Left ventricle myocardium superior (tissue), 1 donor: Measurements from ENCODE around the gene KIF1A. TPM values are rescaled to one million over a fixed set of nuclear protein-coding genes. Genes with fewer than 3 reads are reported as not detected.
"Not testable (repeated sequence)": the region's sequence is repeated elsewhere in the genome, so short reads cannot be mapped to it uniquely, and the experiment has no call there.

Experiments
- ATAC-seq: fragments of 200-7000 bp; cut with Tn5 transposase; one replicate; pipeline ENCODE4 v1.9.1; 2020; ENCODE audit warnings: mild to moderate bottlenecking, moderate library complexity
- DNase-seq: peaks from one replicate; pipeline ENCODE4 v3.0.0-alpha.2; 2020
- intact Hi-C: fragments of 100-400 bp; cut with micrococcal nuclease; formaldehyde crosslinking; loops from one replicate; pipeline ENCODE4 v1.11.0; 2022
- total RNA-seq: library from RNA; stranded (reverse); fragmentation: NEBNext Ultra II Directional; extraction: Animal tissue kit (Norgen Biotek cat#: 25700); gene quantifications from one replicate; pipeline ENCODE4 v1.2.1, GENCODE V29; 2021
- donor health status: DM: no; HTN: yes; CAD: no; lungs with severe emphysema.

KIF1A gene
- total RNA-seq, 1 donor from 2014 or later: 1.6 TPM

GRCh38 chr2:240782221-240782885 lies 37.7 kb downstream of the KIF1A start:
- intact Hi-C loops: no loop called here
- no peak for ATAC-seq
- peak; percentile 16 for DNase-seq

GRCh38 chr2:240781471-240782220 lies 38.4 kb downstream of the KIF1A start:
- intact Hi-C loops: no loop called here
- DNase-seq: peak; percentile 13
- no peak for ATAC-seq

GRCh38 chr2:240780023-240780700 lies 39.9 kb downstream of the KIF1A start:
- DNase-seq: peak; percentile 15
- intact Hi-C loops: no loop called here
- ATAC-seq: peak; percentile 29

- ATAC-seq, DNase-seq, intact Hi-C loops: not testable (repeated sequence)
Measured at GRCh38 chr2:240779250-240779832, 40.7 kb downstream of the KIF1A start.

DNA sequence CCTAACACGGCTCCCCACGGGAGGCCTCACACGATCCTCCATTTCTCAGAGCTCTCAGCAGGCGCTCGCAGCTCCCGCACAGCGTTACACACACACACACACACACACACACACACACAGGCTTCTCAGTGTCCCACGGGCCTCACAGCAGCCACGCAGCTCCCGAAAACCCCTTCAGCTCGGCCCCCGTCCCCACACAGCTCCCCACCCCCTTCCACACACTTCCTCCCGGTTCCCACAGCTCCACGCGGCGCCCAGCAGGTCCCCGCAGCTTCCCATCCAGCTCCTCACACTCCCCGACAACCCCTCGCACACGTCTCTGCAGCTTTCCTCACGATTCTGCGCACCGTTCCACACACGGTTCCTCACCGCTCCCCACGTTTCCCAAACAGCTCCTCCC lies 41.6 kb downstream of the KIF1A start:
- ATAC-seq (no peak), DNase-seq (no peak)
- intact Hi-C loops: no loop called here

GRCh38 chr2:240777456-240778212 lies 42.4 kb downstream of the KIF1A start:
- no peak for DNase-seq
- intact Hi-C loops: no loop called here
- no peak for ATAC-seq

GRCh38 chr2:240775905-240776304 lies 44.1 kb downstream of the KIF1A start:
- DNase-seq (peak; percentile 54), ATAC-seq (peak; percentile 49)
- intact Hi-C loops: no loop called here

DNA sequence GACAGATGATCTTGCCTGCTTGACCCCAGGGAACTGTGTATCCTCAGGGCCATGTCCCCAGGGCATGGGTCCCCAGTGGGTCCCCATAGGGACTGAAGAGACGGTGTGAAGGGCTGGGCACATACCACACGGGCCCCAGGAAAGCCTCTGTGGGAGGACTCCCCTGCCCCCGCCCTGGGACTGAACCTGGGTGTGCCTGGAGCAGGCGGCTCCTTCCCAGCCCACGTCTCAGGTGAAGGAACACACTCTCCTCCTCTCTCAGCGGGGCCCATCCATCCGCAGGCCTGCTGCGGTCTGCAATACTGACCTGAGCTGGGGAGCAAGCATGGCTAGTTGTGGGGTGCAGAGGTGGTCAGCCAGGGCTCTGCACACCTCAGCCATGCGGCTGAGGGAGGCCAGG lies 45.2 kb downstream of the KIF1A start:
- intact Hi-C loops: no loop called here
- no peak for ATAC-seq
- DNase-seq: no peak

DNA sequence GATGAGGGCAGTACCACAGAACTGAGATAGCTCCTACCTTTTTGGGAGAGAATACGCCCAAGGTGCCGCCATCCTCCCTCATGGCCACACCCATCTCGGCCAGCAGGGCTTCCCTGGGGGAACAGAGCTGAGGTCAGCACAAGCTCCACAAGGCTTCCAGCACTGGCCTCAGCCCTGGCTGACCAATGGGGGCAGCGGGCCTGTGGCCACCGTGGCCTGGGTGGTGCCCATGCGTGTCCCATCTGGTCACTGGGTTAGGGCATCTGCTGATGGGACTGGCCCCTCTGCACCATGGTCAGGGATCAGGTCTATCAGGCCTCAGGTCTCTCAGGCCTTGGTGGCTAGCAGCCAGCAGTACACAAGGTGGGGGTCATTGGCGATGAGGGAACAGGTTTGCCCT lies 50.9 kb downstream of the KIF1A start:
- DNase-seq: no peak
- intact Hi-C loops: no loop called here
- no peak for ATAC-seq

GRCh38 chr2:240768216-240768615 lies 51.8 kb downstream of the KIF1A start:
- intact Hi-C loops: no loop called here
- ATAC-seq: no peak
- DNase-seq: no peak

DNA sequence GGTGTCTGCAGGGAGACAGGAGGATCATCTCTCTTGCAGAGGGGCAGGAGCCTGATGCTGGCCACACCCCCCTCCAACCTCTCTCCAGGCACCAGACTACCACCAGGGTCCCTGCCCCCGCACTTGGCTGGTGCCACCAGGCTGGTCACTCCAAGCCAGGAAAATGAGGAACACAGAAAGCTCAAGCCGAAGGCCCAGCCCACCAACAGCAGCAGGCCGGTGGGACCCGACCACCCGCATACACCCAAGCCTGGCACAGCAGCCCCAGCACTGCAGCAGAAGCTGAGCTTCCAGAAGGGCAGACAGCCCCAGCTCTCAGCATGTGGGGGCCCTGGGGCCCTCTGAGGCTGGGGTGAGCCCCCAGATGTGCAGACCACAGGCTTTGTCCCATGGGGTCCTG lies 52.7 kb downstream of the KIF1A start:
- DNase-seq (no peak), ATAC-seq (no peak)
- intact Hi-C loops: no loop called here

DNA sequence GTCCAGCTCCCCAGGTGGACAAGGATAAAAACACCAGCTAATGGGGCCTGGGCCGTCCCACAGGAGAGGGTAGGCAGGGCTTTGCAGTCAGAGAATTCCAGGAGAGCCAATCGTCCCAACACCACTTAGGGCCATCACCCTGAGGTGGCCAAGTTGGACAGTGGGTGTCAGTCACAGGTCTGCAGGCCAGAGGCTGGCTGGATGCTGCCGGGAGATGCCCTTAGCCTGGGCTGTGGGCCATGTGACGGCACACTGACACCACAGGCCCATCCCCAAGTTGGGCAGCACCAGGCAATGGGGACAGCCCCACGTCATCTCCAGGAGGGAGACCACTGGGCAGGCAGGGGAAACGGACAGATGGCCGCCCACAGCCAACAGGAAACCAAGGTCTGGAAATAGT lies 53.9 kb downstream of the KIF1A start:
- DNase-seq: no peak
- intact Hi-C loops: no loop called here
- ATAC-seq: no peak

GRCh38 chr2:240765007-240765406 lies 55.0 kb downstream of the KIF1A start:
- DNase-seq (no peak), ATAC-seq (no peak)
- intact Hi-C loops: no loop called here

DNA sequence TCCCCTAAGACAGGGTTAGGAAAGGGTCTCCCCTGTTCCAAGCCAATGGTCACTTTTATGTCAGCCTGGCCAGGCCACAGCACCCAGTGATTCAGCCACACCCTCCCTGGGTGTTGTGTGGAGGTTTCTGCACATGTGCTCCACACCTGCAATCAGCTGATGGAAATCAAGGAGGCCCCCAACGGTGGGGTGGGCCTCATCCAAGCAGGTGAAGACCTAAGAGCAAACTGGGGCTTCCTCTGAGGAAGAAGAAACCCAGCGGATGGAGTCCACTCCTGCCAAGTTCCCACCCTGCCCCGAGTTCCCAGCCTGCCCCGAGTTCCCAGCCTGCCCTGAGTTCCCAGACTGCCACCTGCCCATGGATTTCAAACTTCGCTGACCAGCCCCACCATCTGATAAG lies 55.4 kb downstream of the KIF1A start:
- DNase-seq (no peak), ATAC-seq (no peak)
- intact Hi-C loops: no loop called here

GRCh38 chr2:240762971-240763370 lies 57.0 kb downstream of the KIF1A start:
- ATAC-seq (no peak), DNase-seq (no peak)
- intact Hi-C loops: no loop called here

DNA sequence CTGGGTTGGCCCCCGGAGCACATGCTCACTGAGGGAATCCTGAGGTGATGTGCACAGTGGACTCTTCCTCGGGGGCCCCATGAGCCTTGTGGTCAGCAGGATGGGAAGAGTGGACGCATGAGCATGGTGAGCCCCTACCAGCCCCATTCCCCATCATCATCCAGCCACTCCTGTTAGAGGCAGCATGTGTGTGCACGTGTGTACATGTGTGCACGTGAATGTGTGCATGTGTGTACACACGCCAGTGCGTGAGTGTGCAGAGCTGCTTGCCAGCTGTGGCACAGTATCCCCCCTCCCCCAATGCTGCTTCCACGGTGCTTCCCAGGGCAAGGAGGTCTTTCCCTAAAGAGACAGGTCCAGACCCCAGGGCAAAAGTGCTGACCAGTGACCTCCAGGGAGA lies 57.8 kb downstream of the KIF1A start:
- no peak for DNase-seq
- intact Hi-C loops: no loop called here
- no peak for ATAC-seq

GRCh38 chr2:240760576-240761246 lies 59.3 kb downstream of the KIF1A start:
- intact Hi-C loops: no loop called here
- DNase-seq (no peak), ATAC-seq (no peak)

DNA sequence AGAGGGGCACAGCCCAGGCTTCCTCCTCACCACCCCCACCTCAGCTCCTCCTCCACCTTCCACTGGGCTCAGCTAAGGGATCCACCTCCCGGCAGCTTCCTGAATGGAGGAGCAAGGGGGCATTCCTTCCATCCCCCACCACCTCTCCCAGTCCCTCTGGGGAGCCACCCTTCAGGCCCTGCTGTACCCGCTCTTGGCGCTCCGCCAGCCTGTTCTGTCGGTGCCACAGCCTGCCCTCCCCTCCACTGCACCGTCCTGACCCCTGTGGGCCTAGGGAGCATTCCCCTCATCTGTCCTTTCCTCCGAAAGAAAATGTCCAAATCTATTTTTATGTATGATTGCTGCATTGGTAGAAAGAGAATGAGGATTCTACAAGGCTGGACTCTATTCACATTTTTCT lies 59.9 kb downstream of the KIF1A start:
- DNase-seq (no peak), ATAC-seq (no peak)
- intact Hi-C loops: no loop called here

GRCh38 chr2:240759459-240759858 lies 60.6 kb downstream of the KIF1A start:
- ATAC-seq: no peak
- DNase-seq: no peak
- intact Hi-C loops: no loop called here
